Endodermal cell (in vitro differentiated cells): ENCODE data around the gene TMEM213. TPM values are rescaled to one million over a fixed set of nuclear protein-coding genes. Genes with fewer than 3 reads are reported as not detected.

Experiments
- DNase-seq: peaks from one replicate; pipeline ENCODE4 v3.0.0-alpha.2; 2017
- H3K27ac ChIP-seq: 2 replicates; pipeline ENCODE4 v1.5.1; 2013; ENCODE audit warnings: mild to moderate bottlenecking, low read depth, low read length, moderate library complexity
- H3K27me3 ChIP-seq: 2 replicates; pipeline ENCODE4 v1.6.1; 2013; ENCODE audit warnings: mild to moderate bottlenecking, low read length, moderate library complexity; ENCODE audit not compliant: insufficient read depth, control insufficient read depth, poor library complexity, severe bottlenecking
- H3K36me3 ChIP-seq: 2 replicates; pipeline ENCODE4 v1.7.0; 2013; ENCODE audit warnings: mild to moderate bottlenecking, low read length, moderate library complexity; ENCODE audit not compliant: control insufficient read depth, insufficient read depth
- H3K4me1 ChIP-seq: one replicate; pipeline ENCODE4 v1.7.0; 2013; ENCODE audit warnings: low read length; ENCODE audit not compliant: control insufficient read depth, insufficient read depth
- H3K4me3 ChIP-seq: 2 replicates; pipeline ENCODE4 v1.5.1; 2013; ENCODE audit warnings: mild to moderate bottlenecking, low read length, moderate library complexity
- H3K9ac ChIP-seq: 2 replicates; pipeline ENCODE4 v1.6.1; 2013; ENCODE audit warnings: mild to moderate bottlenecking, low read length, moderate library complexity; ENCODE audit not compliant: poor library complexity, severe bottlenecking; ENCODE audit errors: extremely low read depth
- H3K9me3 ChIP-seq: 2 replicates; pipeline ENCODE4 v1.6.1; 2013; ENCODE audit warnings: mild to moderate bottlenecking, low read length, moderate library complexity; ENCODE audit not compliant: control insufficient read depth
- H3K27ac Mint-ChIP-seq: 2 replicates; pipeline ENCODE4 v1.8.0; 2020; ENCODE audit warnings: mixed read lengths
- H3K27me3 Mint-ChIP-seq: 2 replicates; pipeline ENCODE4 v1.8.0; 2021; ENCODE audit warnings: mild to moderate bottlenecking, mixed read lengths; ENCODE audit not compliant: insufficient read depth
- H3K36me3 Mint-ChIP-seq: 2 replicates; pipeline ENCODE4 v1.8.0; 2020; ENCODE audit warnings: low read depth, mixed read lengths
- H3K4me1 Mint-ChIP-seq: 2 replicates; pipeline ENCODE4 v1.8.0; 2020; ENCODE audit warnings: mixed read lengths
- H3K4me3 Mint-ChIP-seq: 2 replicates; pipeline ENCODE4 v1.8.0; 2020; ENCODE audit warnings: mild to moderate bottlenecking, moderate library complexity, mixed read lengths
- H3K9me3 Mint-ChIP-seq: 2 replicates; pipeline ENCODE4 v1.8.0; 2020; ENCODE audit warnings: mild to moderate bottlenecking, mixed read lengths
- WGBS, 2 experiments: methylation state at CpG; one replicate each; pipeline versions ENCODE4 v1.1.5 to v1.1.7; 2013; ENCODE audit warnings: missing lambda C conversion rate in 2 of 2, mixed read lengths in 1 of 2; ENCODE audit not compliant: insufficient coverage in 1 of 2, insufficient read length in 1 of 2; 5-methylcytosine and 5-hydroxymethylcytosine counted together
- total RNA-seq, 2 donors: library from RNA; stranded (reverse); fragmentation: NEBNext Ultra II Directional in 1 of 2; extraction: Animal tissue kit (Norgen Biotek cat#: 25700) in 1 of 2; gene quantifications; 2 replicates in 1 of 2; 3 replicates in 1 of 2; pipeline ENCODE4 v1.2.1, GENCODE V29; 2021
- TF ChIP-seq, protein P1 (sequence below): fragments of 200-600 bp; sonication (generic); conservative IDR thresholded peaks from 2 replicates; pipeline ENCODE4 v1.5.0; 2021; ENCODE audit warnings: antibody characterized with exemption, mild to moderate bottlenecking

Gene TMEM213
- total RNA-seq, 2 donors from 2014 or later = not detected

DNA sequence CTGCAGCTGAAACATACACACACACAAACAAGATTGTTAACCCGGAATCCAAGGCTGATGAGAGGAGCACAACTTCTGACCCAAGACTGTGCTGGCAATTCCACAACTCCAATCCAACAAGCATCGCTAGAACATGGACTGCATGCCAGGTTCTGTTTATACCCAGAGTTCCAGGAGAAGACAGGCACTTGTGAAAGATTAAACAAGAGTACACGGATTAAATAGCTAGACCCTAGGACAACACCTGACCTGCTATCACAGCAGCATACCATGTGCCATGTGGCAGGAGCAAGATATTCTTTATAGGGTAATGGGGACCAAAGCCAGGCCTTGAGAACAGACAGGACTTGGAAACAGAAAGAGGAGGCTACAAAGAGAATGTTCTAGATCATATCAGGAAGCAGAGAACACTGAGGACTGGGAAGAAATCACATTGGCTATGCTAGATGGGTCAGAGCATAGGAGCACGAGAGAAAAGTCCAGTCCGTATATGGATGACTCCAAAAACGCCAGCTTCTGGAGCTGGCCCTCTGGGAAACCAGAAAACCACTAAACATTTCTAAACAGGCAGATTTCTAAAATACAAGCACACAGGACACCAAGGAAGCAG is 83.9 kb downstream of the TMEM213 start:
- DNase-seq = no peak
- Histone ChIP-seq H3K9me3 (peaks cover 14% of the 10 kb centered on the region), H3K4me1 (peaks cover 19% of the 10 kb centered on the region), H3K27ac (no peak overlapping the region), H3K9ac (no peak overlapping the region), H3K4me3 (no peak overlapping the region), H3K36me3 (peaks cover 34% of the 10 kb centered on the region), H3K27me3 (no peaks in the 10 kb centered on the region)
- TF ChIP-seq, protein P1, sequence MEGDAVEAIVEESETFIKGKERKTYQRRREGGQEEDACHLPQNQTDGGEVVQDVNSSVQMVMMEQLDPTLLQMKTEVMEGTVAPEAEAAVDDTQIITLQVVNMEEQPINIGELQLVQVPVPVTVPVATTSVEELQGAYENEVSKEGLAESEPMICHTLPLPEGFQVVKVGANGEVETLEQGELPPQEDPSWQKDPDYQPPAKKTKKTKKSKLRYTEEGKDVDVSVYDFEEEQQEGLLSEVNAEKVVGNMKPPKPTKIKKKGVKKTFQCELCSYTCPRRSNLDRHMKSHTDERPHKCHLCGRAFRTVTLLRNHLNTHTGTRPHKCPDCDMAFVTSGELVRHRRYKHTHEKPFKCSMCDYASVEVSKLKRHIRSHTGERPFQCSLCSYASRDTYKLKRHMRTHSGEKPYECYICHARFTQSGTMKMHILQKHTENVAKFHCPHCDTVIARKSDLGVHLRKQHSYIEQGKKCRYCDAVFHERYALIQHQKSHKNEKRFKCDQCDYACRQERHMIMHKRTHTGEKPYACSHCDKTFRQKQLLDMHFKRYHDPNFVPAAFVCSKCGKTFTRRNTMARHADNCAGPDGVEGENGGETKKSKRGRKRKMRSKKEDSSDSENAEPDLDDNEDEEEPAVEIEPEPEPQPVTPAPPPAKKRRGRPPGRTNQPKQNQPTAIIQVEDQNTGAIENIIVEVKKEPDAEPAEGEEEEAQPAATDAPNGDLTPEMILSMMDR = no peak
- WGBS, 2 experiments = 85 to 92% methylated on average over 5 to 6 of the region's 6 CpGs
- Mint-ChIP-seq H3K9me3 (no peaks in the 10 kb centered on the region), H3K4me1 (peaks cover 34% of the 10 kb centered on the region), H3K27ac (no peak overlapping the region), H3K4me3 (no peak overlapping the region), H3K36me3 (peaks cover 39% of the 10 kb centered on the region), H3K27me3 (no peaks in the 10 kb centered on the region)

- H3K36me3 ChIP-seq = peaks cover 34% of the 10 kb centered on the region
- H3K27ac ChIP-seq = no peak overlapping the region
- WGBS, 2 experiments = 94 to 97% methylated on average over 5 to 6 of the region's 6 CpGs
- Mint-ChIP-seq H3K36me3 (peaks cover 38% of the 10 kb centered on the region), H3K9me3 (no peaks in the 10 kb centered on the region), H3K4me1 (peaks cover 34% of the 10 kb centered on the region), H3K4me3 (no peak overlapping the region), H3K27ac (no peak overlapping the region), H3K27me3 (no peaks in the 10 kb centered on the region)
- H3K9ac ChIP-seq = no peak overlapping the region
- H3K27me3 ChIP-seq = no peaks in the 10 kb centered on the region
- no peak overlapping the region for H3K4me3 ChIP-seq
- H3K9me3 ChIP-seq = peaks cover 14% of the 10 kb centered on the region
- H3K4me1 ChIP-seq = peaks cover 19% of the 10 kb centered on the region
- TF ChIP-seq, protein P1 = no peak
- DNase-seq = no peak
These were observed 84.5 kb downstream of the TMEM213 start for GRCh38 chr7:138882249-138882648.

- Histone ChIP-seq H3K9me3 (peaks cover 14% of the 10 kb centered on the region), H3K4me1 (peaks cover 12% of the 10 kb centered on the region), H3K27me3 (no peaks in the 10 kb centered on the region), H3K36me3 (peaks cover 31% of the 10 kb centered on the region), H3K9ac (no peak overlapping the region), H3K4me3 (no peak overlapping the region), H3K27ac (no peak overlapping the region)
- no peaks in the 10 kb centered on the region for H3K9me3 Mint-ChIP-seq
- H3K4me1 Mint-ChIP-seq = peaks cover 28% of the 10 kb centered on the region
- H3K36me3 Mint-ChIP-seq = peaks cover 34% of the 10 kb centered on the region
- 95 to 96% methylated on average over 10 to 12 of the region's 13 CpGs for WGBS, 2 experiments
- TF ChIP-seq, protein P1 = peak; percentile 48
- no peak overlapping the region for H3K27ac Mint-ChIP-seq
- H3K27me3 Mint-ChIP-seq = no peaks in the 10 kb centered on the region
- H3K4me3 Mint-ChIP-seq = no peak overlapping the region
- DNase-seq = no peak
These were observed 87.8 kb downstream of the TMEM213 start for GRCh38 chr7:138885383-138886147.
